ENCODE measurements around the gene ZIC4.

ZIC4 gene

DNA sequence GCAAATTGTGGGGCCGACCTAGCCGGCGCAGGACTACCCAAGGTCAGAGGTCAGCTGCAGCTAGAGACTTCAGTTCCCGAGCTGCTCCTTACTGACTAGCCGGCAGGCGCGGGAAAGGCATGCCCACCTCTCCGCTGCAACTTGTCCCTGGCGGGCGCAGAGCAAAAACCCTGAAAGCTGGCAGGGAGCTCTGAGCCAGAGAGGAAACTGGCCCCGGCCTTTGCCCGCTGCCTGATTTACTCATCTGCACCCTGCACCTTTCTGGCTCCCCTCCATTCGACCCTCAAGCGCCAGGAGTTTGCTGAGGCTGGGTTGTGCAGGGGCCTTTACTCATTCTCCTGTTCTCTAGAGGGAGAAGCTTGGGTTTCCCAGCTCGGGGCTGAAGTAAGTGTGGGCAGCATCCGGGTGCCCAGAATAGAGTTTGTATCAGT is 1.5 kb downstream of the ZIC4 start:
- no peak for DNase-seq

DNA sequence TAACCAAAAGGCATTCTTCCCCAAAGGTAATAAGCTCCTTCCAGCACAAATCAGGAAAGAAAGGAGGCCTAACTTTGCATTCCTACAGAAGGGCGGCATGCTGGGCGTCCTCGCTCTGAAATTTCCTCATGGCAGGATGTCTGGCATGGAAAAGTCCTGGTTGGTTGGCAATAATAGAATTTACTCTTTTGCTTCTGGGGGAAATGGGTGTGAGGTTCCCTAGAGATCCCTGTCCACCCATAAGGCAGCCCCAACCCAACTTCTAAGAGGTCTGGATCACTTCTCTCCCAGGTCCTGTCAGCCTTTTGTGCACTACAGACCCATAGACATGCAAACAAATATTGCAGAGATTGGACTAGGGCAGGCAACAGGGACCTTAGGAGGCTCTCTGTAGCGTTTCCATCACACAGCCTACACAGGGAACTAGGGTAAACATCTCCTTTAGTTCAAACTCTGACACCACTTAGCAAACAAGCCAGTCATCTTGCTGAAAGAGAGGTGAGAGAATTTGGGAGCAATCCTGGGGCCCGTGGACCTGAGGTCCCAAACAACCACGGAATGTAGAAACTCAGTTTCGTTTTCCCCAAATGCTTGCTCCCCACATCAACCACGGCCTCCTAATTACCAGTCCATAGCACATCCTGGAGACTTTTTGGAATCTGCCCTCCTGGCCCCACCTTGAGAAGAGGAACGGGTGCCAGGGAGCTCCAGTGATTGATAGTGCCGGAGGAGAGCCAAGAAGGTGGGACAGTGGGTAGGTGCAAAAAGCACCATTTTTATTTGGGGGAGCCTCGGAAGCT is 2.1 kb downstream of the ZIC4 start:
- DNase-seq = no peak

DNA sequence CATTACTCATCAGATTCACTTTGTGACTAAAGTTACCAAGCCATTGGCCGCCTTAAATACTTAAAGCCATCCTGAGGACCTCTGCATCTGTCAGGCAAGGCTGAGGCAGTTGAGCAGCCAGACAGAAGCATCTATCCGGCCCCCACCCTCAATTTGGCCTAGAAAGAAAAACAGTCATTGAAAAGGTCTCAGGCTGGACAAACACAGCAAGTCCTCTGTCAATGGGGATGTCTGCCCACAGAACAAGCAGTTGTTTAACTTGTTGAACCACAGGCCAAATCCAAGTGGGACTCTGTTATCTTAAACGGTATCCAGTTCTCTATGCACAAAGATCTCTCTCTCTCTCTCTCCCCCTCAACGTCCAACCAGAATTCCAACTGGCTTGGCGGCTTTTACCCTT is 2.8 kb downstream of the ZIC4 start:
- no peak for DNase-seq

DNA sequence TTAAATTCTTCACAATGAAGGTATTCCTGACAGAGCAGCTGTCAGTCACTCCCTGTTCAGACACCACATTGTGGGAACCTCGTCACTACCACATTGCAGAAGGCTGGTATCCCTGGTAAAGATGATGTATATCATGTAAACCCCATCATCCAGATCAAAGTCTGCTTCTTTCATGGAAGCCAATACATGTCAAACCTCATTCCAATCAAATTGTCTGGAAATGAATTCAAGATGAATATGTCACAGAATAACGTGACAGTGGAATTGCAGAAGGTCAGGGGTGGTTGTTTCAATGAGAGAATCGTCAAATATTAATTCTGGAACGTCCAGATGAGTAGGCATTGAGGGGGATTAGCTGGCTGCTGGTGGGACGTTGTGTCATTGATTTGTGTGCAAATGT is 4.2 kb downstream of the ZIC4 start:
- DNase-seq = no peak

DNA sequence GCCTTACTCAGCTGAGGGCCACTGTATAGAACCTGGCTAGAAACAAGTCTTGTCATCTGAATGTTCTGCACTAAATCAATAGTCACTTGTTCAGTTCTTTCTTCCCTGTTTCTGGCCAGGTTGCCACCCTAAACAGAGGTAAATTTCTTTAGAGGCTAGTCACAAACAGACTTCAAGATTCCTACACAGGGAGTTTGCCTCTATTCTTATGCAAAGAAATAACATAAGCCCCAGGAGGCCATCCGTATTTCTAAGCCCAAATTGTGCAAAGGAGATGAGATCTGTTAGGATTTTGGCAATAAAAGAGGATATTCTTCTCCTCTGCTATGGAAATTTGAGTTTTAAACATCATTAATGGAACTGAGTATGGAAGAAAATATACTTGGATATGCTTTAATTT is 4.9 kb downstream of the ZIC4 start:
- DNase-seq = no peak

DNA sequence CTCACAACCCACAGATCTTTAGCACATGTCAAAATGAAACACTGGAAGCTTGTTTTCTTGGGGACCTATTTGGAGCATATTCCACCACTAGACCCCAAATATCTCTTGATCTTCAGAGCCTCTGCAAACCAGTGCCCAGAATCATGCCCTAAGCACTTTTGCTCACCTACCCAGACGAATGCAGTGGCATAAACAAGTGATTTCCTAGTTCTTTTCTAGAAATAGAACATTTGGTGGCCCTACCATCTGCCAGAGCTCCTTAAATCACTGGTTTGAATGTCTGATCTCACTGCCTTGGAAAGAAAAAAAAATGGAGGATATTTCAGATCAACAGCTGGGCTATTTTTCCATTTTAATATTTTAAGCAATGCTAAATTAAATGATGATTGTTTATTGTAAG is 5.3 kb downstream of the ZIC4 start:
- DNase-seq = no peak

DNA sequence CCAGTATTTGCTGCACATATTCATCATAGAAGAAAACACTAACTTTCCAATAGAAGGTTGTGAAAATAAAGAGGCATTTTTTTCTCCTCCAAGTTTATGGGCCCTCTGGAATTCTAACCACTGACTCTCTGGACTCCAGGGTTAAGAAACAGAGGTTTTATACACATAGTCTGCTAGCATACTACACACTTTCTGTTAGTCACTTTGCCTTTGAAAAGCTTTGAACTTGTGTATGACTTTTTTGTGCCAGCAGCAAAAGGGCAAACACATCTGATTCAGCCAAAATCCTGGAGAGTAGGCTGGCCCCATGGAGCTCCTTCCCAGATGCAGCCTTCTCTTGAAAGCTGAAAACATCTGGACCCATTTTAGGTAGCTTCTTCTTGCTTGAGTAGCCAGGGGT is 6.2 kb downstream of the ZIC4 start:
- no peak for DNase-seq

DNA sequence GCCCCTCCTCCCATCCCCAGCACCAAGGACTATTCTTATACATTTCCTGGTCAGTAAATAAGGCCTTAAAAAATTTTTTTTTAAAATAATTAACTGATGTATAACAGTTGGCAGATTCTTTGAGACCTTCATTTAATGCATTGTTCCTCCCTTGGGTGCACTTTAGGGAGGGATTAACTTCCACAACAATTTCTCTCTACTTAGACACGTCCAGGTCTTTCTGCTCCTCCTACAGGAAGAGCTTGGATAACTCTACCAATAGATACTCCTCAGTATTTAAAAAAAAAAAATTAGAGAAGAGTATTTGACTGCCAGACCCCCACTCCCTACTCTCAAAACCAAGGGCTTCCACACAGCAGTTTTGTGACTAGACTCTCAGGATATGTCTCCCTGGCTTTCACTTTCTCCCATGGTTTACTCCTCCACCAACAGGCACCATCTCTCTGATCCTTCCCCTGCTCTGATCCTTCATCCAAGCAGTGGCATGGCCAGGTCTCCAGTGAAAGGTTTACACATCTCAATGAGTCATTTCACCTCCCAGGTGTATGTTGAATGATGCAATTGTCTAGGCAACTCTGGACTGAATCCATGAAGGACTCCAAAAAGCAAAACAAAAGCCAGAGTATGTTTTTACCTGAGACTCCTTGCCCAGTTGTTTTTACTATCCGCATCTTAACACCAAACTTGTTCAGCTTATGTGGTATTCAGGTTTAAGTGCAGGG is 7.4 kb downstream of the ZIC4 start:
- DNase-seq = no peak

DNA sequence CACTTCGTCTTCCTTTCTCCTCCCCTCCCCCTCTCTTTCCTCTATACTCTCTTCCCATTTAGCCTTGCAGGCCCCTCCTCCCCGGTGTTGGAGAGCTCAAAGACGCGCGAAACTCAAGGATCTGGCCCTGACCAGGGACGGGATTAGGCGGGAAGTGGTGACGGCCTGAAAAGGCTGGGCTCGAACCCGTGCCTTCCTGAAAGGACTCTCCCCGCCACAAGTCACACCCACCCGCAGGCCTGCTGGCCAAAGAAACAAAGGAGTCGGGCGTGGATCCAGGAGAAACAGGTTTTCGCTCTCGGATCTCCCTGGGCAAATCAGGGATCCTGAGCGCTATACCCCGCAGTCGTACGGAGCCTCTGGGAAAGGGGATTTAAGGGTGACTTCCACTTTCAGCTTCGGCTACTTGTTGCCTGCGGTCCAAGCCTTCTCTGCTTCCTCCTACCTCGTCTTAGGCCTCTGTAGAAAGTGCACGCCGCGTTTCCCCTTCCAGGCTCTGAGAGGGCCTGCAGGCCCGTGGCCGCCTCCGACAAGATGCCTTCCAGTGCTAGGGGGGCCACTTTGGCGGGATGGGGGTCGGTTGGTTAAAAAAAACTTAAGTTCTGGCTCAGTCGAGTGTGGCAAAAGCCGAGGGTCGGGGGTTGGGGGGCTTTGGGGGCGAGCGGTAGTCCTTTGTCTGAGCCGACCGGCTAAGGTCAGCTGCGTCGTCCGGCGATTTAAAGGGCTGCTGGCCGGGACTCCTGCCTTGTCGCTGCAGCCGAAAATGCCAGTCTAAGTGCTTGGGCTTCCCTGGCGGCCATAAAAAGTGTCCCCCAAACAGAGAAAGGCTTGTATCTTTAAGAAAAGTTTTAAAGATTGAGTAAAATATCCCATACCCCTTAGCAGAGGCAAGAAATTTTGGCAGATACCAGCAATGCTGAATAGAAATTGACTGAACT is 8.2 kb downstream of the ZIC4 start:
- no peak for DNase-seq

DNA sequence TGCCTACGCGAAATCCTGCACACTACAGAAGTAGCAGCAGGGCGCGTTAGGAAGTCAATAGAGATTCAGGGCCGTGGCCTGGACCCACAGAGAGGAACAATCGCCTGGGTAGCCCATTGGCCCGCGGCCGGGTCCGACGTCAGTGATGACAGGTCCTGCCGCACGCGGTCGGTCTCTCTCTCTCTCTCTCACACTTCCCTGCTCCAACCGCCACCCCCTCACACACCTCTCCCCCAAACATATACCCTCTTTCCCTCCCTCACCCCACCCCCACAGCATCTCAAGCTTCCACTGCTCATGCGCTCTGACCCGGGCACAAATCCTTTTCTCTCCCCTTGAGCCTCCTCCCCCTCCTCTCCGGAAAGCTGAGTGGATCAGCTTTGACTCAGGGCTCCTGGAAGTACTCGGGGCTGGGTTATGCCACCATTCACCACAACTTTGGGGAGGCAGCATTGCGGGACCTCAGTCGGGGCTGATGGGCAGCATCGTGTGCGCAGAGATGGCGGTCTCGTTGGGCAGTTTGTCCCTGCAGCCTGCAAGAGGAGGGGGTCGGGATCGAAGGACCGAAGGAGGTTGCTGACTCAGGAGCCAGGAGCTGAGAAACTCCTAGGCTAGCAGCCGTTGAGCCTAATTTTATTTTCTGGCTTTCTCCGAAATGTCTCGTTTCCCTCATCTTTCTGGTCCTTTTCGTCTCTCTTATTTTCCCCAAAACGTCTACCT is 9.0 kb downstream of the ZIC4 start:
- DNase-seq = no peak

DNA sequence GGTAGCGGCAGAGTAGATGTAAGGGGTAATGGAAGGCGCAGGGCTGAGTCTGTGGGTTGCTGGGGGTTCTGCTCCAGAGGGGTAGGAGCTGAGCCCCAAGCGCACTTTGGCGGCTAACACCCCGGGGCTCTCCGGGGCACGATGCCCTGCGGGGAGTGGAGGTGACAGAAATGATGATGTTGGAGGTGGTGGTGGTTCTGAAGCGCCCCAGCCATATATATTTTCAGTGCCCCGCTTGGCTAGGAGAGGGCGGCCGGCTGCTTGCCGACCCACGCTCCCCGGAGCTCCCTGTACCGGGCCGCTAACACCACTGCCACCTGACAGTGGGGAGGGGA is 9.7 kb downstream of the ZIC4 start:
- no peak for DNase-seq

DNA sequence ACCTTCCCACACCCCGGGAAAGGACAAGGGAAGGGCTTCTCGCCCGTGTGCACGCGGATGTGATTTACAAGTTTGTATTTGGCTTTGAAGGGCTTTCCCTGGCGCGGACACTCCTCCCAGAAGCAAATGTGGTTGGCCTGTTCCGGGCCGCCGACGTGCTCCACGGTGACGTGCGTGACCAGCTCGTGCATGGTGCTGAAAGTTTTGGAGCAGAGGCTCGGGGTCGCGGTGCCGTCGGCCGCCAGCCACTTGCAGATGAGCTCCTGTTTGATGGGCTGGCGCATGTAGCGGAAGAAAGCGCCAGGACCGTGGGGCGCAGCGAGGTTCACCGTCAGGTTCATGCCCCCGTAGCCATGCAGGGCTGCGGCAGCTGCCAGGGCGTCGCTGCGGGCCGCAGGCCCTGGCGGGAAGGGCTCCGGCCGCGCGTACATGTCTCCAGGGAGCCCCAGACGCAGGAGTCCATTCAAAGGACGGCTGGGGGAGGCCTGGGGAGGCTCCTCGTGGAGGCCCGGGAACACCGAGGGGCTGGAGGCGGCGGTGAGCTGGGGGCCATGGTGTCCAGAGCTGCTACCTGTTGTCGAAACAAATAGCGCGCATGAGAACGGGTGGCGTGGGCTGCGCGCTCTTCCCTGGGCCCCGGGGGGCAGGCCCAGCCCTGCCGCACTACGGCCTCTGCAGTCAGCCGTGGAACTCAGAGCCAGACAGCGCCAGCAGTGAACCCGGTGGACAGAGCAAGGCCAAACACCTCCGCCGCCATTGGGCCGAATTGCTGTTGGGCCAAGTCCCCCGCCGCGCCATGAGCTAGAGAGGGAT is 10.2 kb downstream of the ZIC4 start:
- no peak for DNase-seq

DNA sequence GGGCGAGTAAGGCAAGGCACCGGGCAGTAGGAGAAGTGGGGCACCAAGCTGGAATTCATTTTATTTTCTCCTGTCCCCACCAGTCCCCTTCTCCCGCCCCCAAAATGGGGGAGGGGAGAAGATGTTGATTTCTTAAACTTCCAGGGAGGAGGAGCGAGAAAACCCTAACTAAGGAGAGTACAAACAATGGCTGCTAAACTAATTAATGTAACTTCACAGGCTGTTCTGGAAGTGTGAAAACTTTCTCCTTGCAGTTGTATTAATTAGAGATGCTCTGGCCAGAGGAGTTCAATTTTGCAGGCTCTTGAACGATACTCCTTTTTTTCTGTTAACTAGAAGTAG is 11.5 kb downstream of the ZIC4 start:
- no peak for DNase-seq

DNA sequence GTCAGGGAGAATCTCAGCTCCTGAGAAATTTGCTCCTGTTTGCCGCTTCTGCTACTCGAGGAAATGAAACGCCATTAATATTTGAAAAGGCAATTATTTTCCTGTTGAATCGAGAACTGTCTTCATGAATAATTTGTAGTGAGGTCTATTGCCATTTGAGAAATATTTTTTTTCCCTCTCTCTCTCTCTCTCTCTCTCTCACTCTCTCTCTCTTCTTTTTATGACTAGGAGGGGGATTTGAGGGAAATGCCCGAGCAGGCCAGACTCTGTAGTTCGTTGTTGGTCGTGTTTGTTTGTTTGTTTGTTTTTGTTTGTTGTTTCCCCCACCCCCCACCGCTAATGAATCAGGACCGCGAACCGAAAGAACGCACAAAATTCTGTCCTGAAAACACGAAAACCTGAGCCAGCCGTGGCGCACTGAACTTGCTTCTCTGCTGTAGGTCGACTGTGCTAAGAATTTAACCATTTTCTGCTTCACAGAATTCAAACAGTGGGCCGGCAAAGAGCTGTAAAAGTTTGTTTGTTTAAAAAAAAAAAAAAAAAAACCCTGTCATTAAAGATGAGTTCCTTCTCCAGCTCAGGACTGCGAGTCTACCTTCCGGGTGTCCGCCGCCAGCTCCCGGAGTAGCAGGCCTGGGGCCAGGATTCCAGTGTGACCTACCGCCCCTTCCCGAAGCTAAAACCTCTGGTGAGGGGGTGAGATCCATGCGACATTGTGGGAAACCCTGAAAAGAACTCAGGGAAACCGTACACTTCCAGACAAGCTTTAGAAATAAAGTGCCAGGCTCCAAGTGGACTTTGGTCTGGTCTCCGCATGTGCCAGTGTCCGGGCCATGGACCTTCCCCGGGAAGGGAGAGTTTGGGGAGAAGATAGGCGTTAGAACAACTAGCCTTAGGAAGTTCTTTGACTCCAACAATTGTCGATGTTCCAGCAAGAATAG is 12.1 kb downstream of the ZIC4 start:
- no peak for DNase-seq

DNA sequence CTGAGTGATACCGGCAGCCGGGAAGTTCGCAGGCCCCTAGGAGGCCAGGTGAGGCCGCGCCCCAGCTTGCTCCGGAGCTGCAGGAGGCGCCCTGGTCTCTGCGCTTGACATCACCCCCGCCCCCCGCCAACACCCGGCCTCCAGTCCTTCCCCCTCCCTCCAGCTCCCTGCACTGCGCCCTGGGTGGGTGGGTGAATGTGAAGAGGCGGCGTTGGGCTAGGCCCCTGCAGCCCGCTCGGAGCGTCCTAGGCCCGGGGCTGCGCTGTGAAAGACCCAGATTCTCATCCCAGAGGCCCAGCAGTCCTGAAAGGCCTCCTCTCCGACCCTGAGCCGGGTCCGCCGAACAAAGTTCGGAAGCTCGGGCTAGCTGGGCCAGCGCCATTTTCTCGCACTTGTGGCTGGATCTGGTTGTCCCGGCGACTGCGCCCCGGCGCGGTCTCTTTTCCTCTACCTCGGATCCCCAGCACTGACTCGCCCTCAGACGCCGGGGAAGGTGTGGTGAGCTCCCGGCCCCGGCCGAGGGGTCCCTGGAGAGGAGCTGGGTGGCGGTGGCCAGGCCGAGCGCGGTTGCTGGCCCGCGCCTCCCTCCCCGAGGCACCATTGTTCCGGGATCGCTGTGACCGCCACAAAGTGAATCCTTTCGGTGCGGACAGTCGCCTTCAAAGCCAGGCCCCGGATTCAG is 12.9 kb downstream of the ZIC4 start:
- DNase-seq = no peak

DNA sequence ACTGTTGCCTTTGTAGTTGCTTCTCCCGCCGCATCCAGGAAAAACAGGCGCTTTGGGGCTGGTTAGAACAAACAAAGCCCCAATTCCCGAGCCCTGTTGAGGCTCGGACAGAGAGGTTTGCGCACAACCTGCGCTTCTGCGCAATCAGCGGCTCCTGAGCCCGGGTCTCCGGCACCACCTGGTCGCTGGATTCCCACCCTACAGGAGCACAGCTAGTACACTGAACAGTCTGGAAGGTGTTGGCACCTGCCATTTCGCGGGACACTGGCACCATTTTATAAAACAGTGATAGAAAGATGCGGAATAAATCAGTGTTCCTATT is 13.8 kb downstream of the ZIC4 start:
- no peak for DNase-seq

DNA sequence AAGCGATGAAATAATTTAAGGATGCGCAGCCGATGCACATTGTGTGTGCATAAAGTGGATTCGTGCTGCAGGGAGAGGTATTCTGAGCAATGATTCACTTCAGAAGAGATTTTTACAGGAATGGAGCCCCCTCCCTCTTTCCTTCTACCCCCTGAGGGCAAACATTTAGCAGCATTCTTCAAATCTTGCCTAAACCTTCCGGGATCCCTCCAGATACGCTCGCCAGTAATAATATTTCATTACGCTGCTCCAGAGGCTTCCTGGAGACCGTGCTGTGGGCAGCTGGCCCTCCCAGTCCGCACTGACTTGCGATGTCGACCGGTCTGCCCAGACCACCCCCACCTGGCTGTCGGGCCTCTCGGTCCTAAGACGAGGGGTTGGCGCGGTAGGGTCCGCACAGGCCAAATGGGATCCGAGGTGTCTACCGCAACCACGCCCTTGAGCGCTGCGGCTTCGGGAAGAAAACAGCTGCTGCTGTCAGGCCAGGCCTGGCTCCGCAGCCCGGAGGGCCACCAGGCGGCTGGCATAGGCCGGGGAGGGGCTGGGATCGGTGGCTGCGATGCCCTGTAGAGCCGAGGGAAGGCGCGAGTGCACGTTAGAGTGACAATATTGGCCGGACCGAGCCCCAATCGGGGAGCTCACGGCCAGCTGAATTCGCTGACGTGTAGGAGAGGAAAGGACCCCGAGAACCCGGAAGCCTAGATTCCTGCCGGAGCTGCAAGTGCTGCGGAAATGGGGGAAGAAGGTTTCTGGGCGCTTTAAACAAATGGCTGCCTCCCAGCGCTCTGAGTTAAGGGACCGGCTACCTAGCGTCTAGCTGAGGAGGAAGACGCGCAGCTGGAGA is 14.3 kb downstream of the ZIC4 start:
- DNase-seq = no peak

DNA sequence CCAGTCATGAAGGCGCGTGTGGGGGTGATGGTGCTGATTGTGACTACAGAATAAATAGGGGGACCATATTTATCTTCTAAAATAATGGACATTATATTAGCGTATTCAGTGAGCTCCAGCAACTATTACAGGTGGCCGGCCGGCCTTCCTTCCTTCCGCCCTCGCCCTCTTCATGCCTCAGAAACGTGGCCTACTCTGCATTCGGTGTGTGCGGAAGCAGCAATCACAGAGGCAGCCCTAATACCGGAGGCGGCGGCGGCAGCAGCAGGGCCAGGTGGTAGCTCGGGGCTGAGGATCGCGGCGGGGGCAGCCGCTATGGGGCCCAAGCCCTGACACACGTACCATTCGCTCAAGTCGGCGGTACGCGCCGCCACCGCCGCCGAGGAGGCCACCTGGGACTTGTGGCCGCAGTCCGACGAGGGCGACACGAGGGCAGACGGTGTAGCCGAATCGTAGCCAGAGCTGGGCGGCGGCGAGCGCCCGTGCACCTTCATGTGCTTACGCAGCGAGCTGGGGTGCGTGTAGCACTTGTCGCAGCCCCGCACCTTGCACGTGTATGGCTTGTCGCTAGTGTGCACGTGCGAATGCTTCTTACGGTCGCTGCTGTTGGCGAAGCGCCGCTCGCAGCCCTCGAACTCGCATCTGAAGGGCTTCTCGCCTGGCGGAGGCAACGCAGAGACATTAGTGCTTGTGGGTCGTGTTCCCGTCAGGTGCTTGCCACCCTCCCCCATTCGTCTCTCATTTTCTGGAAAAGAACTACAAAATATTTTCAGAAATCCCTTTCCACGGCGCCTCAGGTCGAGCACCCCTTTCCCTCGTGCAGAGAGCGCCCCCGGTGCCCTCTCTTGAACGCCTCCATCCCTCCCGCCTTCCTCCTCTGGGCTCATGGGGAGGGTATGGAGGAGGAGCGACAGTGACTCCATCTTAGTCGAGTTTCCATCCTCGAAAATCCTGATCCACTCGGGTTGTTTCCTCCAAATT is 15.5 kb downstream of the ZIC4 start:
- DNase-seq = no peak
